Measurements from ENCODE around the gene CHCHD6. TPM values are rescaled to one million over a fixed set of nuclear protein-coding genes. Genes with fewer than 3 reads are reported as not detected.

CHCHD6 gene
- total RNA-seq, 1 experiment from 2014 or later = 36.3 TPM

- Histone ChIP-seq H3K27me3 (ENCODE audit: insufficient read depth, low read length) (no peaks in the 10 kb centered on the region), H2AFZ (ENCODE audit: low read depth, low read length, poor library complexity, severe bottlenecking) (no peak overlapping the region), H3K27ac (ENCODE audit: low read depth, low read length) (no peak overlapping the region), H3K9ac (ENCODE audit: low read length) (no peak overlapping the region), H3K36me3 (ENCODE audit: control insufficient read depth in 1 of 2, insufficient read depth in 2 of 2, low read length in 2 of 2) (no peaks in the 10 kb centered on the region), H3K9me2 (ENCODE audit: insufficient read depth) (no peaks in the 10 kb centered on the region), H3K9me3 (ENCODE audit: control insufficient read depth in 1 of 2, insufficient read depth in 1 of 2, low read depth in 1 of 2, low read length in 2 of 2) (no peaks in the 10 kb centered on the region), H3K4me3 (replicated peaks in 1 of 2; ENCODE audit: low read depth in 1 of 2, low read length in 2 of 2) (no peak overlapping the region), H3K4me1 (ENCODE audit: control insufficient read depth in 1 of 2, insufficient read depth in 2 of 2, low read length in 2 of 2) (peaks cover 0 to 9% of the 10 kb centered on the region in 2 experiments; a peak in 1 of 4 replicates), H3K79me2 (ENCODE audit: insufficient read depth, low read length) (no peaks in the 10 kb centered on the region), H4K20me1 (ENCODE audit: insufficient read depth) (no peaks in the 10 kb centered on the region), H3K4me2 (ENCODE audit: low read length) (no peak overlapping the region)
- BruUV-seq (replicated peaks) = no TSS peak
- ChIA-PET POLR2A (no interaction called here), RAD21 (ENCODE audit: low non-redundant PET in 1 of 2, low total read pairs in 2 of 2, uncharacterized antibody in 2 of 2, unreplicated experiment in 2 of 2) (no interaction called here), CTCF (no interaction called here)
- ATAC-seq (no peak), DNase-seq (ENCODE audit: low read depth, low spot score) (no peak)
- TF ChIP-seq POLR2AphosphoS5 (IDR thresholded peaks at IDR 0.05; ENCODE audit: low read depth, low read length) (no peak), FOSL1 (IDR thresholded peaks at IDR 0.05; ENCODE audit: low read depth) (no peak), ATF3 (IDR thresholded peaks at IDR 0.05) (no peak), SRF (IDR thresholded peaks at IDR 0.05; ENCODE audit: low read depth) (no peak), SIN3A (IDR thresholded peaks at IDR 0.05; ENCODE audit: low read depth) (no peak), SP1 (IDR thresholded peaks at IDR 0.05; ENCODE audit: low read depth) (no peak), POLR2A (IDR thresholded peaks at IDR 0.05; ENCODE audit: borderline replicate concordance, extremely low read depth, insufficient read depth, insufficient read length) (no peak), EGR1 (IDR thresholded peaks at IDR 0.05; ENCODE audit: low read depth) (no peak), TCF7L2 (IDR thresholded peaks at IDR 0.05; ENCODE audit: borderline replicate concordance, extremely low read depth, insufficient read depth, insufficient read length) (no peak), REST (IDR thresholded peaks at IDR 0.05; ENCODE audit: low read depth) (no peak), ZBTB33 (IDR thresholded peaks at IDR 0.05; ENCODE audit: extremely low read depth, insufficient replicate concordance, low read length) (no peak), MAX (IDR thresholded peaks at IDR 0.05) (no peak), ZFX (IDR thresholded peaks at IDR 0.05) (no peak), ELF1 (IDR thresholded peaks at IDR 0.05; ENCODE audit: borderline replicate concordance, low read depth) (no peak)
- intact Hi-C loops (cut with micrococcal nuclease) = no loop called here
Observed at GRCh38 chr3:126849768-126850167, 145.7 kb downstream of the CHCHD6 start.

All from HCT116 (cell line).